Cardiac septum (tissue), 1 donor: ENCODE results near the gene C1orf116. TPM values are rescaled to one million over a fixed set of nuclear protein-coding genes. Genes with fewer than 3 reads are reported as not detected.

Experiments
- DNase-seq: peaks from one replicate; pipeline ENCODE4 v3.0.0-alpha.2; 2020; ENCODE audit warnings: low spot score
- intact Hi-C: fragments of 100-400 bp; cut with DNase I; formaldehyde crosslinking; loops from one replicate; pipeline ENCODE4 v1.14.0; 2022
- total RNA-seq: library from RNA; stranded (reverse); fragmentation: NEBNext Ultra II Directional; extraction: Animal tissue kit (Norgen Biotek cat#: 25700); gene quantifications from one replicate; pipeline ENCODE4 v1.2.1, GENCODE V29; 2021
- donor health status: DM: no; HTN: no; CAD: no.

Gene C1orf116
- total RNA-seq, 1 donor from 2014 or later, result 0.70 TPM

GRCh38 chr1:207024202-207025145 is 8.1 kb downstream of the C1orf116 start:
- no peak for DNase-seq

DNA sequence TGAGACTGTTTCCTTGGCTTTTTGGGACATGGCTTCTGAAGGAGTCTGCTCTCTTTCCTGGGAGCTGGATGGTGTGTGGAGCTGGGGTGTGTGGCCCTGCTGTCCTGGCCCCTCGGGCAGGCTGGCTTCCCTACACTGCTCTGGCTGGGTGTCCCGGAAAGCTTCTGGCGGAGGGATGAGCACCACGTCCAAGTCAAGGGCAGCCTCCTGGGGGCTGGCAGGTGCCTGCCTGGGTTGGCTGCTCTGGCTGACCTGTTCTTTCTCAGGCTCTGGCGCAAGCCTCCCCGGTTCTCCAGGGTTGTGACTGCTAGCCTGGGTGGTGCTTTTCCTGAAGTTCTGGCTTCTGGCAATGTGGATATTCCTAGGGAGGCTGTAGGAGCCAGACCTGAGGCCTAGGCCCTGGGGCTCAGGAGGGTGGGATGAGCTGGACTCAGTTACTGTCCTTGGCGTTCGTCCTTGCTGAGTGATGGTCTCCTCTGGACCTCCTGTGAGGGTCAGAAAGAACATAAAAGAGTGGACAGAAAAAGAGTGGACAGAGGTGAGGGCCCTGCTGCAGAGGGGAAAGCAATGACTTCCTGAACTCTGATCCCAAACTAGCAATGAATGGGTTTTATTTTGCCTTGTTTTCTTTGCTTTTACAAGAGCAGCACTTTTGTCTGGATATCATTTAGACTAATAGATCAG is 9.4 kb downstream of the C1orf116 start:
- no peak for DNase-seq
- intact Hi-C loops, result loop anchor here (5.0 kb wide), 1 partner anchor 44 kb away; no protein-coding TSS in a partner anchor

More at GRCh38 chr1:207024202-207025145, 8.1 kb downstream of the C1orf116 start:
- intact Hi-C loops, result loop anchor here (5.0 kb wide), 1 partner anchor 43 kb away; no protein-coding TSS in a partner anchor

GRCh38 chr1:207021876-207022596 is 10.5 kb downstream of the C1orf116 start:
- no peak for DNase-seq
- intact Hi-C loops, result loop anchor here (5.0 kb wide), 1 partner anchor 45 kb away; no protein-coding TSS in a partner anchor

- intact Hi-C loops, result loop anchor here (5.0 kb wide), 1 partner anchor 46 kb away; no protein-coding TSS in a partner anchor
- DNase-seq, result no peak
Measured at GRCh38 chr1:207021139-207021861, 11.3 kb downstream of the C1orf116 start.

DNA sequence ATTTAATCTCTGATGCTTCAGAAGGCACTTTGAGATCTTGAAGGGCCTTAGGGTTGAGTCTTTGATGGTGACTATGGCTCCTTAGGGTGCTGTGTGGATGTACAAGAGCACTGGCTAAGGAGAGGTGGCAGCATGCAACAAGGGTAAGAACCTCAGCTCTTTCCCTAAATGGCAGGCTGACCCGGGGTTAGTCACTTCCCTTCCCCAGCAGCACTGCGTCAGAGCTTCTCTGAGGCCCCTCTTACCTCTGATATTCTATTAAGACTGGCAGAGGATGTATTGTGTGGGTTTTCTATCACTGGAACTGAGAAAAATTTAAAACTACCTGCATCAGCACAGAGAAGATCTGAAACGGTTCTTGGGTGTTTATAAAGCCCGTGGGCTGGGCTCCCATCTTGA is 11.8 kb downstream of the C1orf116 start:
- intact Hi-C loops, result loop anchor here (5.0 kb wide), 1 partner anchor 47 kb away; no protein-coding TSS in a partner anchor

GRCh38 chr1:207020065-207020708 is 12.4 kb downstream of the C1orf116 start:
- intact Hi-C loops, result loop anchor here (5.0 kb wide), 1 partner anchor 47 kb away; no protein-coding TSS in a partner anchor
- no peak for DNase-seq

More for the DNA sequence above, 11.8 kb downstream of the C1orf116 start:
- DNase-seq, result no peak

DNA sequence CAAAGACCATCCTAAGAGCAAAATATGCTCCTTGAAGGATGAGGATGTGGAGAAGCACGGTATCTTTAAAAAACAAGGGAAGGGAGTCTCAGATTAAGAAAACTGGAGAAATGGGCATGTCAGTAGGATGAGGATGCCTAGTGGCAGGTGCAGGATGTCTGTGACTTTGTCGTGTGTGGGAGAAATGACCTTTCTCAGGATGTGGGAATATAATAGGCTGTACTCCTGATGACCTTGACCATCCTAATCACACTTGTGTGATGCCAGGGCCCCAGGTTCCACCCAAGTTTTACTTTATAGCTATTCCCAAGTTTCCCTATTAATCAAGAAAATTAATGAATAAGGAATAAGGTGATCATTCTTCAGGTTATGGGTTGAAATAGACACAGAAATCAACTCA is 12.9 kb downstream of the C1orf116 start:
- intact Hi-C loops, result loop anchor here (5.0 kb wide), 1 partner anchor 48 kb away; no protein-coding TSS in a partner anchor
- DNase-seq, result no peak

DNA sequence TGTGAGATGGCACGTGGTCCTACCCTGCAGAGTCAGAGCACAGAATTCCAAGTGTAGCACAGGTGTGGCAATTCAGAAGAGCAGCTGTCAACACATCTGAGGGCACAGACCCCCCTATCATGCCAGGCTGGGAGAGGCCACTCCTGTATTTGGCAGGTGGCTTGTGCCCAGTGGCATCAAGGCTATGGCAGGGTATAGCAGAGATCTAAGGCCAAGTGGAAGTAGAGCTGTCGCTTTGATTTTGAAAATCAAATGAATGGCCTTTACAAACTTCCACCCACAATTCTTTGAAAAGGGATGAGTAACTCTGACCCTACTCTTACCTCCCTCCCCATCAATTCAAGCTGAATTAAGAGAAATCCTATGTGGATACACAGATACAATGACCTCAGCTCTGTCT is 13.4 kb downstream of the C1orf116 start:
- DNase-seq, result no peak
- intact Hi-C loops, result no loop called here

GRCh38 chr1:207018707-207019106 is 13.8 kb downstream of the C1orf116 start:
- DNase-seq, result no peak
- intact Hi-C loops, result no loop called here

DNA sequence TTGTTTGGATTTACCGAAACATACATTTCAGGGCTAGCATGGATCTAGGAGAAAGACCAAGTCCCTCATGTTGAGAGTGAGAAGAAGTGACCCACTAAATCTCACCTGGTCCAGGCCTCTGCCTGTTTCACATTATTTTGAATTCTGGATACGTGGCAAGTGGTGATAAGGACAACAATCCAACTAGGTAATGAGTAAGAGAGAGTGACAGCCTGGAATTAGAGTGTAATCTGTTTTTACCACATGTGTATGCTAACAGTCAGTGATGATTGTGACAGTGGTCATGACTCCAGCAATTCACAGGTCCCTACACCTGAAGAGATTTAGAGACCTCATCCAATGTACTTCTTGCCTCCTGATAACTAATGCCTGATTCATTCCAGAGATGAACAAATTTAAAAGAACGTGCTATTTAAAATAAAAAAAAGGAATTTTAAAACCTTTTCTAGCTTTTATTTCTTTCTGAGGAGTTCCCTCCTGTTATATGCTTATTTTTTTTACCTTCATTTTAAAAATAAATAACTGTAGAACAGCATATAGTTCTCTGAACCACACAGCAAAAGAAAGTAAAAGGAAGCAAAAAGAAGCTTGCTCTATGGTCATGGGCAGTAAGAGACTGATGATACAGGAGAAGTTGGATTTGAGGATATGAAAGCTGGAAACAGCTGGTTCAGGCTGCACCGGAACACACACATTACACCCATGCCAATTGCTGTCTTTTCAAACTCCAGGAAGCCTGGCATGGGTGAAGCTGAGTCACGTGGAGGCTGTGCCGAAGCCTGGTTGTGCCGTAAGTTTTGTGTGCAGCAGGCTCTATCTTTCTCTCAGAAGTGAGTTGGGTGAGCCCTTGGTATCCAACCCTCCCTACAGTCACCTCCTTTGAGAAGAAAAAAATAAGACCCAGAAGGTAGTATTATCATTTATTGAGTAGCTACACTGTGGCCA is 14.7 kb downstream of the C1orf116 start:
- intact Hi-C loops, result no loop called here
- DNase-seq, result no peak

DNA sequence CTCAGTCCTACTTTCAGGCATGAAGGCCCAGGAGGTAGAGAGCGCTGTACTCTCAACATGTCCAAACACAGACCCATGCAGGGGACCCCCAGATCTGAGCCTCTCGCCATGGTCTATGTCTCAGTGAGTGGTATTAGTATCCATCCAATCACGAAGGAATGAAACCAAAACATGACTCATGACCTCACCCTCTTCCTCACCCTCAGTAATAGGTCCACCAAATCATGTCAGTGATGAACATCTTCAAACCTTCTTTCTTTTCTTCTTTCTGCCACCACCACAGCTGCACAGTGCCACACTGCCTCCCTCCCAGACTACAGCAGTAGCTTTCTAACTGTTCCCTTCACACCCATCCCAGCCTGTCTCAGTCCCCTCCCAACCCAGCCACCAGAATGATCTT is 16.8 kb downstream of the C1orf116 start:
- intact Hi-C loops, result no loop called here
- no peak for DNase-seq

DNA sequence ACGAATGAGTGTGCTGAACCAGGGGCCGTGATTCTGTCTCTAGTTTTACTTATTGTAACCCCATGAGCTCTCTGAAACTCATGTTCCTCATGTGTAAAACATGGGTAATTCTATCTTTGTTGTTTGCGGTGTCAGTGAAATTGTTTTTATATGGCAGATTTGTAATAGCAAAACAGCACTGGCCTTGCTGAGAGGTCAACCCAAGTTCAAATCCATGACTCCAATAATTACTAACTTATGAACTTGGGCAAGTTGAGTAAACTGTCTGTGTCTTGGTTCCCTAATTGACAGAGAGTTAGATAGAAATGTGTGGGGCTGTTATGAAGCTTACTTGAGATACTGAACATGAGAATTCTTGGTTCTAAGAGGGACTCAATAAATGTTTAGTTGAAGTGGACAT is 17.8 kb downstream of the C1orf116 start:
- no peak for DNase-seq
- intact Hi-C loops, result no loop called here

- no peak for DNase-seq
- intact Hi-C loops, result no loop called here
Measured at GRCh38 chr1:207013321-207014085, 19.1 kb downstream of the C1orf116 start.

- DNase-seq, result no peak
- intact Hi-C loops, result no loop called here
Measured at GRCh38 chr1:207010726-207011125, 21.8 kb downstream of the C1orf116 start.

- intact Hi-C loops, result no loop called here
Measured at GRCh38 chr1:207009945-207010344, 22.6 kb downstream of the C1orf116 start.

GRCh38 chr1:207009182-207009850 is 23.2 kb downstream of the C1orf116 start:
- no peak for DNase-seq
- intact Hi-C loops, result no loop called here

More at GRCh38 chr1:207009945-207010344, 22.6 kb downstream of the C1orf116 start:
- DNase-seq, result no peak
